Pulmonary artery endothelial cell (primary cell): ENCODE measurements around the gene SNX7. TPM values are rescaled to one million over a fixed set of nuclear protein-coding genes. Genes with fewer than 3 reads are reported as not detected.

Source experiments
- DNase-seq: peaks from one replicate; pipeline ENCODE4 v3.0.0-alpha.2; 2011; ENCODE audit warnings: low read depth, low spot score
- total RNA-seq: library from RNA; depleted of rRNA; stranded (reverse); fragments of >200 nt; gene quantifications from 2 replicates; pipeline ENCODE4 v1.2.3, GENCODE V29; 2014

SNX7 gene
- total RNA-seq, 1 donor from 2014 or later = 51.6 TPM

- no peak for DNase-seq
Observed at GRCh38 chr1:98766255-98766654, 104.7 kb downstream of the SNX7 start.

- no peak for DNase-seq
Observed at GRCh38 chr1:98769162-98769561, 107.6 kb downstream of the SNX7 start.

- DNase-seq = no peak
Observed at GRCh38 chr1:98781906-98782305, 120.4 kb downstream of the SNX7 start.

GRCh38 chr1:98783821-98784220, 122.3 kb downstream of the SNX7 start:
- no peak for DNase-seq

GRCh38 chr1:98791498-98791897, 130.0 kb downstream of the SNX7 start:
- no peak for DNase-seq

- no peak for DNase-seq
Observed at GRCh38 chr1:98792123-98792522, 130.6 kb downstream of the SNX7 start.

GRCh38 chr1:98793136-98793535, 131.6 kb downstream of the SNX7 start:
- DNase-seq = no peak

- peak; percentile 26 for DNase-seq
Observed at GRCh38 chr1:98794196-98794886, 132.8 kb downstream of the SNX7 start.

GRCh38 chr1:98796049-98796448, 134.5 kb downstream of the SNX7 start:
- DNase-seq = no peak

GRCh38 chr1:98797506-98797905, 136.0 kb downstream of the SNX7 start:
- DNase-seq = no peak
